GM23248 (cell line): Measurements from ENCODE around the gene INTS11. TPM values are rescaled to one million over a fixed set of nuclear protein-coding genes. Genes with fewer than 3 reads are reported as not detected.

ENCODE experiments used
- DNase-seq: peaks from one replicate; pipeline ENCODE4 v3.0.0-alpha.2; 2015
- H2AFZ ChIP-seq: fragments of 200-600 bp; sonication (generic); 2 replicates; pipeline ENCODE4 v1.6.1; 2016; ENCODE audit warnings: antibody characterized with exemption
- H3F3A ChIP-seq: fragments of 200-600 bp; sonication (generic); 2 replicates; pipeline ENCODE4 v1.6.1; 2016; ENCODE audit warnings: mild to moderate bottlenecking, antibody characterized with exemption, mixed run types; ENCODE audit not compliant: insufficient read depth
- H3K27ac ChIP-seq: fragments of 200-600 bp; sonication (generic); 2 replicates; pipeline ENCODE4 v1.5.1; 2016; ENCODE audit warnings: mild to moderate bottlenecking
- H3K27me3 ChIP-seq: fragments of 200-600 bp; sonication (generic); replicated peaks from 2 replicates; pipeline ENCODE4 v1.6.1; 2016; ENCODE audit warnings: mild to moderate bottlenecking; ENCODE audit not compliant: insufficient read depth
- H3K36me3 ChIP-seq: fragments of 200-600 bp; sonication (generic); 2 replicates; pipeline ENCODE4 v1.6.1; 2016; ENCODE audit warnings: low read depth, mild to moderate bottlenecking
- H3K4me1 ChIP-seq: fragments of 200-600 bp; sonication (generic); 2 replicates; pipeline ENCODE4 v1.6.1; 2016; ENCODE audit warnings: mild to moderate bottlenecking; ENCODE audit not compliant: insufficient read depth
- H3K4me2 ChIP-seq: fragments of 200-600 bp; sonication (generic); one replicate; pipeline ENCODE4 v1.6.1; 2016; ENCODE audit warnings: mild to moderate bottlenecking; ENCODE audit not compliant: unreplicated experiment
- H3K4me3 ChIP-seq: fragments of 200-600 bp; sonication (generic); 2 replicates; pipeline ENCODE4 v1.5.1; 2016; ENCODE audit warnings: mild to moderate bottlenecking
- H3K79me2 ChIP-seq: fragments of 200-600 bp; sonication (generic); 2 replicates; pipeline ENCODE4 v1.6.1; 2016; ENCODE audit warnings: mild to moderate bottlenecking; ENCODE audit not compliant: insufficient read depth
- H3K9ac ChIP-seq: fragments of 200-600 bp; sonication (generic); 2 replicates; pipeline ENCODE4 v1.6.1; 2016; ENCODE audit warnings: mild to moderate bottlenecking
- H3K9me2 ChIP-seq: fragments of 200-600 bp; sonication (generic); 2 replicates; pipeline ENCODE4 v1.6.1; 2016; ENCODE audit warnings: mixed run types, mild to moderate bottlenecking, moderate library complexity; ENCODE audit not compliant: insufficient read depth
- H3K9me3 ChIP-seq: fragments of 200-600 bp; sonication (generic); one replicate; pipeline ENCODE4 v1.6.1; 2017; ENCODE audit warnings: low read depth
- H4K20me1 ChIP-seq: fragments of 200-600 bp; sonication (generic); 2 replicates; pipeline ENCODE4 v1.6.0; 2016; ENCODE audit not compliant: insufficient read depth
- EZH2 ChIP-seq: fragments of 200-600 bp; sonication (generic); IDR thresholded peaks from 2 replicates; pipeline ENCODE4 v1.6.1; 2018; ENCODE audit warnings: antibody characterized with exemption, mild to moderate bottlenecking; ENCODE audit not compliant: insufficient read depth, poor library complexity, severe bottlenecking
- EZH2phosphoT487 ChIP-seq: fragments of 200-600 bp; sonication (generic); IDR thresholded peaks from 2 replicates; pipeline ENCODE4 v1.6.1; 2018; ENCODE audit warnings: antibody characterized with exemption, moderate library complexity, mild to moderate bottlenecking, low read depth; ENCODE audit not compliant: insufficient read depth
- WGBS, 2 experiments: methylation state at CpG; one replicate each; pipeline ENCODE4 v1.1.6; 2015 to 2017; ENCODE audit warnings: low lambda C conversion rate in 2 of 2, low coverage in 1 of 2; ENCODE audit errors: missing lambda C conversion rate in 2 of 2; 5-methylcytosine and 5-hydroxymethylcytosine counted together
- in situ Hi-C: fragments of 300-500 bp; cut with MboI; formaldehyde crosslinking; loops from 2 replicates; pipeline ENCODE4 v1.15.0; 2020
- polyA plus RNA-seq: library from polyadenylated mRNA; unstranded; fragments of >200 nt; fragmentation: Nextera tagmentation; extraction: Ambion mirVana; gene quantifications from 2 replicates; pipeline ENCODE4 v1.2.1, GENCODE V29; 2016
- total RNA-seq: library from RNA; depleted of rRNA; stranded (reverse); fragments of >200 nt; shearing (Covaris generic); gene quantifications from 2 replicates; pipeline ENCODE4 v1.2.3, GENCODE V29; 2014

The INTS11 gene
- total and polyA plus RNA-seq, 2 experiments from 2014 or later = 70.2 to 90.0 TPM

GRCh38 chr1:1341549-1342021 lies 17.1 kb upstream of the INTS11 start:
- Histone ChIP-seq H3K9me3 (no peaks in the 10 kb centered on the region), H3K4me1 (peaks cover 23% of the 10 kb centered on the region)

GRCh38 chr1:1340791-1341548 lies 16.5 kb upstream of the INTS11 start:
- H3K27me3 ChIP-seq = no peaks in the 10 kb centered on the region
- no peak overlapping the region for H3K4me3 ChIP-seq
- TF ChIP-seq EZH2phosphoT487 (no peak), EZH2 (no peak)
- no peak overlapping the region for H3K27ac ChIP-seq
- in situ Hi-C loops = no loop called here
- H3K9ac ChIP-seq = no peak overlapping the region
- no peak for DNase-seq
- no peaks in the 10 kb centered on the region for H3F3A ChIP-seq
- H3K9me3 ChIP-seq = no peaks in the 10 kb centered on the region
- H3K4me2 ChIP-seq = no peak overlapping the region
- WGBS, 2 experiments = 85 to 87% methylated on average over 32 to 36 of the region's 36 CpGs
- H3K36me3 ChIP-seq = no peaks in the 10 kb centered on the region; the same call in 1 of the 2 replicates
- peaks cover 18% of the 10 kb centered on the region for H3K4me1 ChIP-seq
- peaks cover 50% of the 10 kb centered on the region for H3K79me2 ChIP-seq
- no peak overlapping the region for H2AFZ ChIP-seq
- no peaks in the 10 kb centered on the region for H4K20me1 ChIP-seq
- H3K9me2 ChIP-seq = no peaks in the 10 kb centered on the region

More at GRCh38 chr1:1341549-1342021, 17.1 kb upstream of the INTS11 start:
- no peaks in the 10 kb centered on the region for H3F3A ChIP-seq
- H3K4me2 ChIP-seq = no peak overlapping the region
- no peak for TF ChIP-seq EZH2phosphoT487
- no peak for TF ChIP-seq EZH2
- H3K36me3 ChIP-seq = no peaks in the 10 kb centered on the region; the same call in 1 of the 2 replicates
- in situ Hi-C loops = no loop called here
- 92 to 95% methylated on average over 17 of the region's 17 CpGs for WGBS, 2 experiments
- no peaks in the 10 kb centered on the region for H4K20me1 ChIP-seq
- no peak overlapping the region for H2AFZ ChIP-seq
- no peak for DNase-seq
- no peak overlapping the region for H3K9ac ChIP-seq
- no peak overlapping the region for H3K4me3 ChIP-seq
- no peaks in the 10 kb centered on the region for H3K9me2 ChIP-seq
- no peaks in the 10 kb centered on the region for H3K27me3 ChIP-seq
- no peak overlapping the region for H3K27ac ChIP-seq
- H3K79me2 ChIP-seq = peaks cover 56% of the 10 kb centered on the region

- Histone ChIP-seq H3K9me3 (no peaks in the 10 kb centered on the region), H3K9me2 (no peaks in the 10 kb centered on the region), H3K36me3 (no peaks in the 10 kb centered on the region; the same call in 1 of the 2 replicates), H3K79me2 (peaks cover 42% of the 10 kb centered on the region), H4K20me1 (no peaks in the 10 kb centered on the region), H3K4me2 (no peak overlapping the region), H3K4me3 (no peak overlapping the region), H3K27ac (no peak overlapping the region), H3F3A (no peaks in the 10 kb centered on the region), H3K4me1 (peaks cover 10% of the 10 kb centered on the region), H3K9ac (no peak overlapping the region), H2AFZ (no peak overlapping the region), H3K27me3 (no peaks in the 10 kb centered on the region)
- no peak for TF ChIP-seq EZH2
- TF ChIP-seq EZH2phosphoT487 = no peak
- no peak for DNase-seq
- in situ Hi-C loops = no loop called here
- 95% methylated on average over 17 to 23 of the region's 23 CpGs for WGBS, 2 experiments
These were observed 15.7 kb upstream of the INTS11 start for GRCh38 chr1:1340185-1340584.

GRCh38 chr1:1338278-1338677 lies 13.8 kb upstream of the INTS11 start:
- Histone ChIP-seq H4K20me1 (no peaks in the 10 kb centered on the region), H3K27ac (no peak overlapping the region), H3K27me3 (no peaks in the 10 kb centered on the region), H3K9me3 (no peaks in the 10 kb centered on the region), H3K9me2 (no peaks in the 10 kb centered on the region), H3F3A (no peaks in the 10 kb centered on the region), H3K36me3 (no peaks in the 10 kb centered on the region; the same call in 1 of the 2 replicates), H3K4me1 (no peaks in the 10 kb centered on the region), H3K4me2 (no peak overlapping the region), H3K4me3 (no peak overlapping the region), H3K79me2 (peaks cover 23% of the 10 kb centered on the region), H2AFZ (no peak overlapping the region), H3K9ac (no peak overlapping the region)
- in situ Hi-C loops = no loop called here
- TF ChIP-seq EZH2phosphoT487 (no peak), EZH2 (no peak)
- 95 to 97% methylated on average over 26 to 36 of the region's 36 CpGs for WGBS, 2 experiments
- DNase-seq = no peak
